ENCODE results near the gene TRIL. TPM values are rescaled to one million over a fixed set of nuclear protein-coding genes. Genes with fewer than 3 reads are reported as not detected.

TRIL gene
- total and polyA plus RNA-seq, 2 of the 4 experiments (the other 2 are of a cell fraction), result under 0.01 to 0.09 TPM

DNA sequence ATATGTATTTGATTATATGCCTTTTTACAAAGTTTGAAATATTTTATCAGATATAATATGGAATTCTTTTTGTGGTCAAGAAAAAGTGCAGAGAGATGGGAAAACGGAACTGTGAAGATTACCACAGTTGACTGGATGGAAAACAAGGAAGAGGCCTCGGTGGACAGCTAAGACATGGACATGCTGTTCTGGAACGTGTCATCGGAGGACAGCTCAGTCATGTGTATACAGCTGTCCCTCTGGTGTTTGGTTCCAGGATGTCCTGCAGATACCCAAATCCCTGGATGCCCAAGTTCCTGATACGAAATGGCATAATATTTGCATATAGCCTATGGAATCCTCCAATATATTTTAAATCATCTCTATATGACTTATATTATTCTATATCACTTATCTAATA, 49.4 kb downstream of the TRIL start:
- H3K4me3 ChIP-seq (ENCODE audit: insufficient read depth, low read depth, low read length), result no peak overlapping the region
- no peak overlapping the region for H2AK9ac ChIP-seq (replicated peaks; ENCODE audit: low read depth, low read length, poor library complexity)
- POLR2A ChIA-PET (ENCODE audit: unreplicated experiment), result no interaction called here
- H2BK5ac ChIP-seq (ENCODE audit: low read depth, low read length, poor library complexity, severe bottlenecking), result no peak overlapping the region
- ATAC-seq (ENCODE audit: low read depth), result no peak
- no peak for DNase-seq
- no peak overlapping the region for H2AK5ac ChIP-seq (ENCODE audit: low read depth, low read length)
- no peaks in the 10 kb centered on the region for H3K9me1 ChIP-seq (ENCODE audit: insufficient read depth, low read length)
- no peak overlapping the region for H3K9ac ChIP-seq (ENCODE audit: low read depth, low read length)
- H3K4ac ChIP-seq (ENCODE audit: low read depth, low read length), result no peak overlapping the region
- dilution Hi-C loops (cut with HindIII; ENCODE audit: low sequenced_read_pairs, unreplicated experiment) (no loop called here), intact Hi-C loops (cut with micrococcal nuclease) (no loop called here), in situ Hi-C loops (cut with MboI; ENCODE audit: low sequenced_read_pairs) (no loop called here)
- H3K18ac ChIP-seq (ENCODE audit: low read depth, low read length), result no peak overlapping the region
- no peaks in the 10 kb centered on the region for H3K79me1 ChIP-seq (ENCODE audit: low read depth in 1 of 2, low read length in 2 of 2)
- CTCF ChIA-PET, result interaction anchor here (1.8 kb wide), 1 partner anchor 13 kb away, joined by 6 read pairs; no protein-coding TSS in a partner anchor
- H3K27me3 ChIP-seq (ENCODE audit: control insufficient read depth, insufficient read depth, low read length), result peaks cover 3% of the 10 kb centered on the region
- no peak overlapping the region for H3K27ac ChIP-seq (ENCODE audit: insufficient read depth, low read length)
- H3K56ac ChIP-seq (ENCODE audit: extremely low read depth, insufficient read depth, low read length), result no peak overlapping the region
- 83% methylated on average over 1 of the region's 5 CpGs; no CpG with 5 or more reads in 1 of the 2 experiments for WGBS, 2 experiments (ENCODE audit: extremely low coverage in 2 of 2, insufficient read length in 1 of 2)
- H3K23ac ChIP-seq (ENCODE audit: low read depth, low read length), result no peak overlapping the region
- BruUV-seq (replicated peaks), result no TSS peak
- no peak overlapping the region for H2BK120ac ChIP-seq (ENCODE audit: low read depth, low read length)
- H2BK15ac ChIP-seq (ENCODE audit: low read depth, low read length), result no peak overlapping the region
- no peak overlapping the region for H3K14ac ChIP-seq (replicated peaks; ENCODE audit: low read depth, low read length)
- H4K20me1 ChIP-seq (ENCODE audit: insufficient read depth, low read length), result no peaks in the 10 kb centered on the region
- no peak overlapping the region for H4K5ac ChIP-seq (ENCODE audit: low read depth, low read length)
- no peak overlapping the region for H4K91ac ChIP-seq (ENCODE audit: insufficient read depth, low read depth, low read length)
- TF ChIP-seq POLR2A (IDR thresholded peaks at IDR 0.05; ENCODE audit: low read depth, low read length) (no peak), MAZ (IDR thresholded peaks at IDR 0.05; ENCODE audit: borderline replicate concordance, low read depth, low read length) (no peak), CHD1 (IDR thresholded peaks at IDR 0.05; ENCODE audit: low read depth, low read length) (no peak), BHLHE40 (IDR thresholded peaks at IDR 0.05; ENCODE audit: low read depth, low read length) (no peak)
- TF ChIP-seq, protein P1, sequence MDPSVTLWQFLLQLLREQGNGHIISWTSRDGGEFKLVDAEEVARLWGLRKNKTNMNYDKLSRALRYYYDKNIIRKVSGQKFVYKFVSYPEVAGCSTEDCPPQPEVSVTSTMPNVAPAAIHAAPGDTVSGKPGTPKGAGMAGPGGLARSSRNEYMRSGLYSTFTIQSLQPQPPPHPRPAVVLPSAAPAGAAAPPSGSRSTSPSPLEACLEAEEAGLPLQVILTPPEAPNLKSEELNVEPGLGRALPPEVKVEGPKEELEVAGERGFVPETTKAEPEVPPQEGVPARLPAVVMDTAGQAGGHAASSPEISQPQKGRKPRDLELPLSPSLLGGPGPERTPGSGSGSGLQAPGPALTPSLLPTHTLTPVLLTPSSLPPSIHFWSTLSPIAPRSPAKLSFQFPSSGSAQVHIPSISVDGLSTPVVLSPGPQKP (IDR thresholded peaks at IDR 0.05; ENCODE audit: borderline replicate concordance, low read depth, low read length), result no peak
- TF ChIP-seq, protein P2, sequence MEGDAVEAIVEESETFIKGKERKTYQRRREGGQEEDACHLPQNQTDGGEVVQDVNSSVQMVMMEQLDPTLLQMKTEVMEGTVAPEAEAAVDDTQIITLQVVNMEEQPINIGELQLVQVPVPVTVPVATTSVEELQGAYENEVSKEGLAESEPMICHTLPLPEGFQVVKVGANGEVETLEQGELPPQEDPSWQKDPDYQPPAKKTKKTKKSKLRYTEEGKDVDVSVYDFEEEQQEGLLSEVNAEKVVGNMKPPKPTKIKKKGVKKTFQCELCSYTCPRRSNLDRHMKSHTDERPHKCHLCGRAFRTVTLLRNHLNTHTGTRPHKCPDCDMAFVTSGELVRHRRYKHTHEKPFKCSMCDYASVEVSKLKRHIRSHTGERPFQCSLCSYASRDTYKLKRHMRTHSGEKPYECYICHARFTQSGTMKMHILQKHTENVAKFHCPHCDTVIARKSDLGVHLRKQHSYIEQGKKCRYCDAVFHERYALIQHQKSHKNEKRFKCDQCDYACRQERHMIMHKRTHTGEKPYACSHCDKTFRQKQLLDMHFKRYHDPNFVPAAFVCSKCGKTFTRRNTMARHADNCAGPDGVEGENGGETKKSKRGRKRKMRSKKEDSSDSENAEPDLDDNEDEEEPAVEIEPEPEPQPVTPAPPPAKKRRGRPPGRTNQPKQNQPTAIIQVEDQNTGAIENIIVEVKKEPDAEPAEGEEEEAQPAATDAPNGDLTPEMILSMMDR (conservative IDR thresholded peaks at IDR 0.05; ENCODE audit: low read depth, low read length), result no peak
- H2AFZ ChIP-seq (replicated peaks; ENCODE audit: low read length, poor library complexity), result no peak overlapping the region
- H4K8ac ChIP-seq (ENCODE audit: low read depth in 2 of 2, low read length in 2 of 2), result no peak overlapping the region
- H2BK20ac ChIP-seq (ENCODE audit: low read depth, low read length), result no peak overlapping the region
- H3K4me2 ChIP-seq (ENCODE audit: low read depth, low read length), result no peak overlapping the region
- no peaks in the 10 kb centered on the region; the same call in 1 of the 2 replicates for H3K4me1 ChIP-seq (ENCODE audit: control insufficient read depth, insufficient read depth, low read length)
- peaks cover 3% of the 10 kb centered on the region for H3K9me3 ChIP-seq (ENCODE audit: control insufficient read depth, insufficient read depth, low read length)
- no peaks in the 10 kb centered on the region for H3K36me3 ChIP-seq (ENCODE audit: control insufficient read depth, insufficient read depth, low read length)
